ENCODE results near the gene HSPB9.

DNA sequence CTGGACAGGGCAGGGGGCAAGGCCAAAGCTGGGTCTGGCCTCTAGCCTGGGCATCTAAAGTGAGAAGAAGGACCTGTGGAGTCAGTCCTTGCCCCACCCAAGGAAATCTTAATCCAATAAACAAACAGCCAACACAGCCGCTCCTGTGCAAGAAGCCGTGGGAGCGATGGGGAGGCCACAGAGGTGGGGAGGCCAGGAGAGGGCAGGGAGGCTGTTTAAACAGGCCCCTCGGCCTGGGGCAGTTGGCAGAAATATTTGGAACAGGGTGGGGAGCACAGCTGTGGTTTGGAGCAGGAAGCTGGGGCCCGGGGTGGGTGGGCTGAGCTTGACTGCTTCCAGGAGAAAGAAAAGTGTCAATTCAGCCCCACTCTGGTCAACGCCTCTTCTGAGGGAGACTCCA lies 29.7 kb upstream of the HSPB9 start:
- TF ChIP-seq, protein P1, sequence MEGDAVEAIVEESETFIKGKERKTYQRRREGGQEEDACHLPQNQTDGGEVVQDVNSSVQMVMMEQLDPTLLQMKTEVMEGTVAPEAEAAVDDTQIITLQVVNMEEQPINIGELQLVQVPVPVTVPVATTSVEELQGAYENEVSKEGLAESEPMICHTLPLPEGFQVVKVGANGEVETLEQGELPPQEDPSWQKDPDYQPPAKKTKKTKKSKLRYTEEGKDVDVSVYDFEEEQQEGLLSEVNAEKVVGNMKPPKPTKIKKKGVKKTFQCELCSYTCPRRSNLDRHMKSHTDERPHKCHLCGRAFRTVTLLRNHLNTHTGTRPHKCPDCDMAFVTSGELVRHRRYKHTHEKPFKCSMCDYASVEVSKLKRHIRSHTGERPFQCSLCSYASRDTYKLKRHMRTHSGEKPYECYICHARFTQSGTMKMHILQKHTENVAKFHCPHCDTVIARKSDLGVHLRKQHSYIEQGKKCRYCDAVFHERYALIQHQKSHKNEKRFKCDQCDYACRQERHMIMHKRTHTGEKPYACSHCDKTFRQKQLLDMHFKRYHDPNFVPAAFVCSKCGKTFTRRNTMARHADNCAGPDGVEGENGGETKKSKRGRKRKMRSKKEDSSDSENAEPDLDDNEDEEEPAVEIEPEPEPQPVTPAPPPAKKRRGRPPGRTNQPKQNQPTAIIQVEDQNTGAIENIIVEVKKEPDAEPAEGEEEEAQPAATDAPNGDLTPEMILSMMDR (tag by site-specific recombination; IDR thresholded peaks at IDR 0.05), result no peak
- TF ChIP-seq ZNF501 (tag by site-specific recombination; IDR thresholded peaks at IDR 0.05) (no peak), ZNF248 (tag by site-specific recombination; IDR thresholded peaks at IDR 0.05) (no peak), ZSCAN30 (tag by site-specific recombination; IDR thresholded peaks at IDR 0.05) (no peak), ZNF2 (tag by site-specific recombination; IDR thresholded peaks at IDR 0.05) (no peak), ZNF776 (tag by site-specific recombination; IDR thresholded peaks at IDR 0.05; ENCODE audit: borderline replicate concordance) (no peak), ZNF76 (tag by site-specific recombination; IDR thresholded peaks at IDR 0.05; ENCODE audit: borderline replicate concordance, low read depth) (no peak), ZNF514 (tag by site-specific recombination; IDR thresholded peaks at IDR 0.05) (no peak)
- TF ChIP-seq, protein P2, sequence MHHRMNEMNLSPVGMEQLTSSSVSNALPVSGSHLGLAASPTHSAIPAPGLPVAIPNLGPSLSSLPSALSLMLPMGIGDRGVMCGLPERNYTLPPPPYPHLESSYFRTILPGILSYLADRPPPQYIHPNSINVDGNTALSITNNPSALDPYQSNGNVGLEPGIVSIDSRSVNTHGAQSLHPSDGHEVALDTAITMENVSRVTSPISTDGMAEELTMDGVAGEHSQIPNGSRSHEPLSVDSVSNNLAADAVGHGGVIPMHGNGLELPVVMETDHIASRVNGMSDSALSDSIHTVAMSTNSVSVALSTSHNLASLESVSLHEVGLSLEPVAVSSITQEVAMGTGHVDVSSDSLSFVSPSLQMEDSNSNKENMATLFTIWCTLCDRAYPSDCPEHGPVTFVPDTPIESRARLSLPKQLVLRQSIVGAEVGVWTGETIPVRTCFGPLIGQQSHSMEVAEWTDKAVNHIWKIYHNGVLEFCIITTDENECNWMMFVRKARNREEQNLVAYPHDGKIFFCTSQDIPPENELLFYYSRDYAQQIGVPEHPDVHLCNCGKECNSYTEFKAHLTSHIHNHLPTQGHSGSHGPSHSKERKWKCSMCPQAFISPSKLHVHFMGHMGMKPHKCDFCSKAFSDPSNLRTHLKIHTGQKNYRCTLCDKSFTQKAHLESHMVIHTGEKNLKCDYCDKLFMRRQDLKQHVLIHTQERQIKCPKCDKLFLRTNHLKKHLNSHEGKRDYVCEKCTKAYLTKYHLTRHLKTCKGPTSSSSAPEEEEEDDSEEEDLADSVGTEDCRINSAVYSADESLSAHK (tag by site-specific recombination; IDR thresholded peaks at IDR 0.05), result no peak
- TF ChIP-seq, protein P3, sequence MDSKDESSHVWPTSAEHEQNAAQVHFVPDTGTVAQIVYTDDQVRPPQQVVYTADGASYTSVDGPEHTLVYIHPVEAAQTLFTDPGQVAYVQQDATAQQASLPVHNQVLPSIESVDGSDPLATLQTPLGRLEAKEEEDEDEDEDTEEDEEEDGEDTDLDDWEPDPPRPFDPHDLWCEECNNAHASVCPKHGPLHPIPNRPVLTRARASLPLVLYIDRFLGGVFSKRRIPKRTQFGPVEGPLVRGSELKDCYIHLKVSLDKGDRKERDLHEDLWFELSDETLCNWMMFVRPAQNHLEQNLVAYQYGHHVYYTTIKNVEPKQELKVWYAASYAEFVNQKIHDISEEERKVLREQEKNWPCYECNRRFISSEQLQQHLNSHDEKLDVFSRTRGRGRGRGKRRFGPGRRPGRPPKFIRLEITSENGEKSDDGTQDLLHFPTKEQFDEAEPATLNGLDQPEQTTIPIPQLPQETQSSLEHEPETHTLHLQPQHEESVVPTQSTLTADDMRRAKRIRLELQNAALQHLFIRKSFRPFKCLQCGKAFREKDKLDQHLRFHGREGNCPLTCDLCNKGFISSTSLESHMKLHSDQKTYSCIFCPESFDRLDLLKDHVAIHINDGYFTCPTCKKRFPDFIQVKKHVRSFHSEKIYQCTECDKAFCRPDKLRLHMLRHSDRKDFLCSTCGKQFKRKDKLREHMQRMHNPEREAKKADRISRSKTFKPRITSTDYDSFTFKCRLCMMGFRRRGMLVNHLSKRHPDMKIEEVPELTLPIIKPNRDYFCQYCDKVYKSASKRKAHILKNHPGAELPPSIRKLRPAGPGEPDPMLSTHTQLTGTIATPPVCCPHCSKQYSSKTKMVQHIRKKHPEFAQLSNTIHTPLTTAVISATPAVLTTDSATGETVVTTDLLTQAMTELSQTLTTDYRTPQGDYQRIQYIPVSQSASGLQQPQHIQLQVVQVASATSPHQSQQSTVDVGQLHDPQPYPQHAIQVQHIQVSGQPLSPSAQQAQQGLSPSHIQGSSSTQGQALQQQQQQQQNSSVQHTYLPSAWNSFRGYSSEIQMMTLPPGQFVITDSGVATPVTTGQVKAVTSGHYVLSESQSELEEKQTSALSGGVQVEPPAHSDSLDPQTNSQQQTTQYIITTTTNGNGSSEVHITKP (tag by site-specific recombination; IDR thresholded peaks at IDR 0.05), result no peak

Data from HEK293 (cell line).